ENCODE measurements around the gene RYR3. TPM values are rescaled to one million over a fixed set of nuclear protein-coding genes. Genes with fewer than 3 reads are reported as not detected.
"Not testable (repeated sequence)": the region's sequence is repeated elsewhere in the genome, so short reads cannot be mapped to it uniquely, and the experiment has no call there.

RYR3 gene
- total RNA-seq, 1 experiment from 2014 or later = 0.84 TPM

DNA sequence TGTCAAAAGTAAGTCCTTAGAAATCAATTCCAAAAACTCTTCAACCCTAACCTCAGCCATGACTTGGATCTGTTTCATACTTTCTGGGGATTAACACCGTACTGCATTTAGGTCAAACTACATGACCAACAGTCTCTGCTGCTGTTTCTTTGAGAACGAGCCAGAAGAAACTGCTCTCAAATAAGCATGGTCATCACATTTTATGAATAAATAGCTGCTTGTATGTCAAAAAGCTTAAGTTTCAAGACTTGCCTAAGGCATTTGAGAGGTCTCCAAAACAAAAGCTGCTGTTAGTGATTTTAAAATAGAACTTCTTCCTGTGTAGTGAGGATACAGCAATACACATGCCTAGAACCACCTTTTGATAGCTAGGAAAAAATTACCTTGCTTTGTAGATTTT, 491.2 kb downstream of the RYR3 start:
- in situ Hi-C loops (cut with HindIII; ENCODE audit: low pct_unique_long_range_greater_than_20kb, low sequenced_read_pairs) = no loop called here
- DNase-seq (ENCODE audit: low read depth) = no peak

DNA sequence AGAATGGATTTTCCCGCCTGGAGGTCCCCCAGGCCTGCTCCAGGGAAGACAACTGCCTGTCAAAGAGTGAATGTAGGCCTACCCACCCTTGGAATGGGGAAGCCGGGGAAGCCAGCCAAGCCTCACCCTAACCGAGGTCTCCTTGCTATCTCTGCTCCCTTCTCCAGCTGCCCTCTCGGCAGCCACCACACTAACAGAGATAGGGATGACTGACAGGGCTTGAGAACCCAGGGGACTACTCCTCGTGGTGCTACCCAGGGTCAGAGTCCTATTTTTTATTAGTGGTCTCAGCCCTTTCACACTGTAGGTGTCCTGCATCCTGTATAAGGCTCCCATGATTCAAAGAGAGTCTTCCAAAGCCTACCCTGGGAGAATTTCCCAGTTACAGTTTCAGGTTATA, 496.9 kb downstream of the RYR3 start:
- no peak for DNase-seq (ENCODE audit: low read depth)
- in situ Hi-C loops (cut with HindIII; ENCODE audit: low pct_unique_long_range_greater_than_20kb, low sequenced_read_pairs) = no loop called here

DNA sequence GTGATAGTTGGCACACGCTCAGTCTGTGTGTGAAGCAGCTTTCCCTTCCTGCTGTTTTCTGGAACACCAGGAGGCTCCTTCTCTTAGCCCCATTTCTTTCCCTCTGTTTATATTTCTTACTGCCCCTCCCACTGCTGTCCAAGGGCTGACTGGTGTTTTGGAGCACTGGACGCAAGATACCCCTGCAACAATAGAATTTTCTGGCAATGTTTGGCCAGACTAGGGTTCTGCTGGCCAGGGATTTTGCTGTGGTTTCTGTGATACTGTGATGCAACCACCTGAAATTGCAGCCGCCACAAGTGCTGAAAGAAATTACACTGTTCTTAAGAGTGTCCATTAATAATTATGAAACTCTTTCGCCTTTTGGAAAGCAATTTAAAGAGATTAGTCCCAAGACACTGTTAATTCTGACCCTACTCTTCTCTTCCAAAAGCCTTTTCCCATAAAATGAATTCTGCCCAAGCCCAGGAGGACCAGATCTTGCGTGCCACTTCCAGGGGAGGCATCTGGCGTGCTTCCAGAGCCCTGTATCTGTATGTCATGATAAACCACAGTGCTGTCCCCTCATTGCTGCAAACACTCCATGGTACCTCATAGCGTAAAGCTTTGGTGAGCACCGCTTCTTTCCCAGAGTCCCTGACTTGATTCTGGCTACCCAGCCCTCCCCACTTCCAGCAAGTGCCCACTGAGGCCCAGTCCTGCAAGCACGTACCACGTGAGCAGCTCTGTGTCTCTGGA, 498.1 kb downstream of the RYR3 start:
- in situ Hi-C loops (cut with HindIII; ENCODE audit: low pct_unique_long_range_greater_than_20kb, low sequenced_read_pairs) = no loop called here
- DNase-seq (ENCODE audit: low read depth) = no peak

DNA sequence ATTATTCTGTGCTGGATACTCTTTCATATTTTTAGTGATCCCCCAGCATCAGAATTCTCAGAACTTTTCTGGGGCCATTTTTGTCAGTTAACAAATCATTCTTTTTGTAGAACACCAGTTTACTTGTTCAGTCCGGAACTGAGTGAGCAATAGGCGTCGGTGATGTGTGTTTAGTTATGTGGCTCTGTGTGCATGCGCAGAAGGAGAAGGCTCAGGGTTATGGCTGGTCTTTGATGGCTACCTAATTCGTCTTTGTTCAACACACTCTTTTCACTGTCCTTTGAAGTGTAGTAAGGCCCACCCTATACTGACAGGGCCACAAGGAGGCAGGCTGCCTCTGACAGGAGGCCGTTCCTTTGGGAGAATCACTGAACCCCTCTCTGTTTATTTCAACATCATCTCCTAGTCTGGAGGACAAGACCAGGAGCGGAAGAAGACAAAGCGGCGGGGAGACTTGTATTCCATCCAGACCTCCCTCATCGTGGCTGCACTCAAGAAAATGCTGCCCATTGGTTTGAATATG, 499.4 kb downstream of the RYR3 start:
- DNase-seq (ENCODE audit: low read depth) = no peak
- in situ Hi-C loops (cut with HindIII; ENCODE audit: low pct_unique_long_range_greater_than_20kb, low sequenced_read_pairs) = no loop called here

DNA sequence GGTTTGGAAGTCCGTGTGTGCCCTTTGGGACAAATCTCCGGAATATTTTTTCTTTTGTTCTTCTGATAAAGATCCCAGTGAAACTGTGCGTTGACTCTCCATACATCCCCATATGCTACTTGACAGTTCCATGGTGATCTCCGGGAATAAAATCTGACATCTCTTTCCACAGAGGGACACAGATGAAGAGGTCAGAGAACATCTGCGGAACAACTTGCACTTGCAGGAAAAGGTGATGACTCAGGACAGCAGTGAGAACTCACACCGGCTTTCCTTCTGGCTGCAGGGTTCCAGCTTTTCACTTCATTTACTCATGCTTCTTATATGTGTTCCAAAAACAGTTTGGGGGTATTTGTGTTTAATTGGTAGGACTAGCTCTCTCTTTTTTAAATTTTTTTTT, 500.0 kb downstream of the RYR3 start:
- DNase-seq (ENCODE audit: low read depth) = no peak

DNA sequence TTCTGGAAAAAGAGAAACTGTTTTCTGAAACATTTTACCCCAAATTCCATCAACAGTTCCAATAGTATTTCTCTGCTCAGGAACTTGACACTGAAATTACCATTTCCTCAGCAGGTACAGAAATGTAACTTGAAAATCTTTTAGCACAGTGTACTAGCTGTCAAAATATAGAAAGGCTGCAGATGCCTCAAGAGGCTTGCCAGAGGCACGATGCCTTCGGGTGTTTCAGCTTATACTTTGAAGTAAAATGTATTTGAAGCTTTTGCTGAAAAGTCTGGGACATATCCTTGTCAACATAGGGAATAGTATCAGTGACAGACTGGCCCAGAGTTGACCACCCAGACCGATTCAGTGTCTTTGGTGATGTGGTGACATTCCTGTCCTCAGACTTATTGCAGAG, 503.1 kb downstream of the RYR3 start:
- no peak for DNase-seq (ENCODE audit: low read depth)
- in situ Hi-C loops (cut with HindIII; ENCODE audit: low pct_unique_long_range_greater_than_20kb, low sequenced_read_pairs) = no loop called here

More for the DNA sequence above, 500.0 kb downstream of the RYR3 start:
- in situ Hi-C loops (cut with HindIII; ENCODE audit: low pct_unique_long_range_greater_than_20kb, low sequenced_read_pairs) = no loop called here

DNA sequence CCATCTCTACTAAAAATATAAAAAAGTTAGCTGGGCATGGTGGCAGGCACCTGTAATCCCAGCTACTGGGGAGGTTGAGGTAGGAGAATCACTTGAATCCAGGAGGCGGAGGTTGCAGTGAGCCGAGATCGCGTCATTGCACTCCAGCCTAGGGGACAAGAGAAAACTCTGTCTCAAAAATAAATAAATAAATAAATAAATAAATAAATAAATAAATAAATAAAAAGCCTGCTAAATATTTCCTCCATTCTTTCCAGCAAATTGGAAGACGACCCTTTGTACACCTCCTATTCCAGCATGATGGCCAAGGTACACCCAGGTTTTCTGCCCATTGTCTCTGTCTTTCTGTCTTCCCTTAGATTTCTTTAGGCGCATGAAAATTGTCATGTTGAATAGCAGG, 508.7 kb downstream of the RYR3 start:
- in situ Hi-C loops (cut with HindIII; ENCODE audit: low pct_unique_long_range_greater_than_20kb, low sequenced_read_pairs); DNase-seq (ENCODE audit: low read depth): not testable (repeated sequence)

DNA sequence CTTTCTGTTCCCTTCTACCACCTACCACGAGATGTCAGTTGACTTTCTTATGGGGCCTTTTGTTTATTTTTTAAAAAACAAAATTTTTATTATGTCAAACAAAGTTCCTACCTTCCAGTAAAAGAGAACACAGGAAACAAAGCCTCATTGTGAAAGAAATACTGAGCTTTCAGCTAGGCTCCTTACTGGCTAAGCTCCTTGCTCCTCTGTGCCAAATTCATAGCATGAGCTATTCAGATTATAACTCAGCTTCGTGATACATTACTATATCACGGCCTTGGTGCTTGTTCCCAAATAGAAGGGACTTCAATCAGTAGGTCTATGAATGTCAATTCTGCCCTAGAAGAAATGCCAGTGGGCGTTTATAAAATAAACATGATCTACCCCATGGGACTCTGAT, 511.7 kb downstream of the RYR3 start:
- no peak for DNase-seq (ENCODE audit: low read depth)
- in situ Hi-C loops (cut with HindIII; ENCODE audit: low pct_unique_long_range_greater_than_20kb, low sequenced_read_pairs) = no loop called here

DNA sequence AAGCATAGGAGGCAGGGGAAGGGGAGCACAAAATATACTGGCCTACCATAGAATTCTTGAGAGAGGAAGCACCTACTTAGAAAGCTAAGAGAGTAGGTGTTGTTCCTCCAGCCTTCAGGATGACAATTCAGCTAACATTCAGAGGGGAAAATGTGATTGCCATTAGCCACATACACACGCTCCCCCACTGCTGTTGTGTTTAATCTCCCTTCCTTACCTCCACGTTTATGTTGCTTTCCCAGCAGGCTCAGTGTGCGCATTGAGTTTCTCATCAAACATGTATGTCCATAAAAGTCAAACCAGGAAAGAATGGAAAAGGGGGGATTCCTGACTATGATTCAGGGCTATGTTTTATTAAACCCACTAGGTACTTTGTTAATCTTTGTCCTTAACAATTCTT, 512.4 kb downstream of the RYR3 start:
- DNase-seq (ENCODE audit: low read depth) = no peak
- in situ Hi-C loops (cut with HindIII; ENCODE audit: low pct_unique_long_range_greater_than_20kb, low sequenced_read_pairs) = no loop called here

DNA sequence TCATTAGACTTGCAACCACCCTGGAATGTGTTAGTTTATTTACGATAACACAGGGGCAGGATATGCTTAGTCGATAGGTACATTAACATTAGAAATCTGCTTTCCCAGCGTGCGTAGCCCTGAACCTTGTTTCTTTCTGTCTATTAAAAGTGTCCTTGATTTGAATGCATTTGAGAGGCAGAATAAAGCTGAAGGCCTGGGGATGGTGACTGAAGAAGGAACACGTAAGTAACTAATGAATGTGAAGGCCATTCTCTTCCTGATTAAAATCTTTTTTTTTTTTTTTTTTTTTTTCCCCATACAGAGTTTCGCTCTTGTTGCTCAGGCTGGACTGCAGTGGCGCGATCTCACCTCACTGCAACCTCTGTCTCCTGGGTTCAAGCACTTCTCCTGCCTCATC, 514.7 kb downstream of the RYR3 start:
- in situ Hi-C loops (cut with HindIII; ENCODE audit: low pct_unique_long_range_greater_than_20kb, low sequenced_read_pairs) = no loop called here
- DNase-seq (ENCODE audit: low read depth) = no peak

DNA sequence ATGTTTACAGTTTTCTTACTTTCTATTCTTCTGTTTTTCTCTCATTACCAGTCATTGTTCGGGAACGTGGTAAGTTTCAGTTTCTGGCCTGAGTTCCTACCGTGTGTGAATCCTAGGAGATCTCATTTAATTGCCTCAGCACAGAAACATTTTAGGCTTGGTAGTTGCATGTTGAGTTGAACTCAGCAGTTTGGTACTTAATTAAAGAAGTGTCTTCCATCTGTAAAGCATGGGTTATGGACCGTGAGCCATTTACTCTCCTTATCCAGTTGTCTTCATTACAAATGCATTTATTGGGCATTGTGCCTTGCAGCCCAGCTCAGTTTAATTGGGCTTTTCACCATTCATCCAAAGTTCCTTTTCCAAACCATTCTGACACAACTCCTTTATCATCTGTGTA, 515.4 kb downstream of the RYR3 start:
- no peak for DNase-seq (ENCODE audit: low read depth)
- in situ Hi-C loops (cut with HindIII; ENCODE audit: low pct_unique_long_range_greater_than_20kb, low sequenced_read_pairs) = no loop called here

DNA sequence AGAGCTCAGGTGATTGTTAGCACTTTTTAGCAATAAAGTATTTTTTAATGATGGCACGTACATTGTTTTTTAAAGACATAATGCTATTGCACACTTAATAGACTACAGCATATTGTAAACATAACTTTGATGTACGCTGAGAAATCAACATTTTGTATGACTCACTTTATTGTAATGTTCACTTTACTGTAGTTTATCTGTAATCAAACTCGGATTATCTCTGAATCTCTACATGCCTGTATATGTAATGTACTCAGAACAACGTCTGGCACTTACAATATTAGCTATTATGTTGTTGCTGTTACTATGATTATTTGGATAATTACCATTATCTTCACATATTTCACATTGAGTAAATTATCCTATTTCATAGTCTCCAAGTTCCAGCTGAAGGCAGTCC, 519.6 kb downstream of the RYR3 start:
- in situ Hi-C loops (cut with HindIII; ENCODE audit: low pct_unique_long_range_greater_than_20kb, low sequenced_read_pairs) = no loop called here
- no peak for DNase-seq (ENCODE audit: low read depth)

DNA sequence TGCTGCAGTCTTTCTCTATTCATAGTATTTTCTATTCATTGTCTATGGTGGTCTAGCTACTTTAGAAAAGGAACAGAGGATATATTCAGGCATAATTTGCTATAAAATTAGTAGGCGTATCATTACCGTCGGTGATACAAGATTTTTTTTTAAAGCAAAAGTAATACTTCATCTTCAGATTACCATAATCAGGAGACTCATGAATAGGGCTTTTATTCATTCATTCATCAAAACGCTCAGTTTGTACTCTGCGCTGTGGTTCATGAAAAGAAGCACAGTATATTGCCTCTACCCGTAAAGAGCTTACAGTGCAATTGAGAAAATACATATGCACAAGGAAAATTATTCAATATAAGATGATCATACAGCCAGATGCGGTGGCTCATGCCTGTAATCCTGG, 520.9 kb downstream of the RYR3 start:
- in situ Hi-C loops (cut with HindIII; ENCODE audit: low pct_unique_long_range_greater_than_20kb, low sequenced_read_pairs) = no loop called here
- DNase-seq (ENCODE audit: low read depth) = no peak

DNA sequence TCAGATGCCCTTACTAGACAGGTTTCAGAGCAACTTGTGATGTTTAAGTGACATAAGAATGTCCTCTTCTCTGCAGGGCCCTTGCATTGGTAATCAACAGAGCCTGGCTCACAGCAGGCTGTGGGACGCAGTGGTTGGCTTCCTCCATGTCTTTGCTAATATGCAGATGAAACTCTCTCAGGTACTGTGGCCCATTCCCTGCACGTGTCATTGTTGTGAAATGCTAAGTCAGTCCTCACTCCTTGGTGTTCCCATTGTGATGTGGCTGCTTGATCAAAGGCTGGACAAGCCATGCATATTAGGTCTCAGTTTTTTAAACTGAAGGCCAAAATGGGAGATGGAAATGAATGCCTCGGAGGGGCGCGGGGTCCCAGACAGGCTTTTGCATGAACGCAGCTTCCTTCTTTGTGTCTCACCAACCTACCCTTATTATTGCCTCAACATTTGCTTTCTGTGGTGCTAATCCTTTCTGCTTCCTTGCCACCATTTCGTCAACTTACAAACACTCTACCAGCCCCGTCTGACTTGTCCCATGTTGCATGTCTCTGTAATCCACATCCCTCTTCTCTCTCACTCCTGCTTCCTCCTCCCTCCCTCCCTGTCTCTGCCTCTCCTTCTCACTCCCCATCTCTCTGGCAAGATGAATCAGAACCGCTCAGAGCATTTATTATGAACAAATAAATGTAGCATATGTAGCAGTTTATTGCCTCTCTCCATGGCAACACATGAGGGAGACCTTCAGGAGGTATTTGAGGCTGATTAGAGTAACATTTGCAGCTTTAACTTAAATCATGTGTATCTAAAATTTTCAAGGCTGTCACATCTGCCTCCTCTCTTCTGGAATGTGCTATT, 524.4 kb downstream of the RYR3 start:
- in situ Hi-C loops (cut with HindIII; ENCODE audit: low pct_unique_long_range_greater_than_20kb, low sequenced_read_pairs) = no loop called here
- no peak for DNase-seq (ENCODE audit: low read depth)

DNA sequence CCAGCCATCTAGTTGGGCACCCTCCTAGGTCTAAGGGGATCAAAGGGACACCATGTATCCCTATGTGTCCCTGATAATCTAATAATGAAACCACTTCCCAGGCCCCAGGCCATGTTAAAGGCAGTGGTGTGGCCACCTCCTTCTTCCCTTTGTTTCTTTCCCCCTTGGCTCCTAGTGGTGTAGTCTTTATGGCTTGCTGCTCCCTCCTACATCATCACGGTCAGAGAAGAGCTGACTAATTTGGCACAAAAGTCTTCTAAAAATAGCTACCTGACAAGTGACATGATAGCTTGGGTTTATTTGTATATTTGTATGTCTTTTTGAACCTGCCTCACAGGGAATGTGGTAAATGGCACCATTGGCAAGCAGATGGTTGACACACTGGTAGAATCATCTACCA, 526.5 kb downstream of the RYR3 start:
- in situ Hi-C loops (cut with HindIII; ENCODE audit: low pct_unique_long_range_greater_than_20kb, low sequenced_read_pairs) = no loop called here
- DNase-seq (ENCODE audit: low read depth) = no peak

DNA sequence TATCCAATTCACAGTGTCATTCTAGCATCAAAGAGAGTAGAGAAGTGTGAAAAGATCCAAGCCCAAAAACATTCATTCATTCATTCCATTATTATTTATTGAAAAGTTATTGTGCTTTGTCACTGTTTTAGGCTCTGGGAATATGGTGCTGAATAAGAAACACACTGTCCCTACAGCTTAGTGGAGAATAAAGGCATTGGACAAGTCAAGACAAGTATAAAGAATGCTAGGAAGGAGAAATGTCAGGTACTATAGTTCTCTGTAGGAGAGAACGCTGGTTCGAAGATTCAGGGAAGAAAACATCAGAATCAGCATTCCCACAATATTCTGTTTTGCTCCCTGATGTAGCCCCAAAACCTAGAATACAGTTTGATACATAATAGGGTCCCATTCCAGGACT, 528.8 kb downstream of the RYR3 start:
- no peak for DNase-seq (ENCODE audit: low read depth)
- in situ Hi-C loops (cut with HindIII; ENCODE audit: low pct_unique_long_range_greater_than_20kb, low sequenced_read_pairs) = no loop called here

DNA sequence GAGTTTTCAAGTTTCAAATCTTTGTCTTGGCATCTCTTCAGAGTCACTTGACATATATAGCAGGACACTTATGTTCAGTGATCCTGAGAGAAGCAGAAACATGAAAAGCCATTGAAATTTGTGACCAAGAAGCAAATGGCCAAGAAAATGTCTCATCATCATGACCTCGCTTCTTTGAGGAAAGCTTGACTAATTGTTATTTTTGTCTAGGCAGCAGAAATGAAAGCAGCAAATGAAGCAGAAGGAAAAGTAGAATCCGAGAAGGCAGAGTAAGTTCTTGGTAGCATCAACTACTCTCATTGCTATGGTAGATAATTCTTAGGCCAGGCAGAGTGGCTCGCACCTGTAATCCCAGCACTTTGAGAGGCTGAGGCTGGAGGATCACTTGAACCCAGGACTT, 529.8 kb downstream of the RYR3 start:
- no peak for DNase-seq (ENCODE audit: low read depth)
- in situ Hi-C loops (cut with HindIII; ENCODE audit: low pct_unique_long_range_greater_than_20kb, low sequenced_read_pairs) = no loop called here

DNA sequence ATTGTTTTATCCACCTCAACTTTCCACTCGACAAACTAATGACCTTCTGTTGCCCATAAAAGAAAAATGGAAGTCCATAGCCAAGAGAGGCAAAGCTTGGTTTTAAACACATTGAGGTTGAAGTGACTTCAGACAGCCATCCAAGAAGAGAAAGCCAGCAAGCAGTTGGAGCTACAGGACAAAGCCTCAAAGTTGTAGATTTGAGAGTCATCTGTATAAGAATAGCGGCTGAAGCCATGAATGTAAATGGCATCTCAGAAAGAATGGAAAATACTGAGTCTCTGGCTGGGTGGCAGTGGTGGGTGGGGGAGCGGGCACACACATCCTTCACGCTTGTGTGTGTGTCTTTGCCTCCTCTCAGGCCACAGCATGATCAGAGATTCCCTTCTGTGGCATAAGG, 533.4 kb downstream of the RYR3 start:
- DNase-seq (ENCODE audit: low read depth) = no peak
- in situ Hi-C loops (cut with HindIII; ENCODE audit: low pct_unique_long_range_greater_than_20kb, low sequenced_read_pairs) = no loop called here

DNA sequence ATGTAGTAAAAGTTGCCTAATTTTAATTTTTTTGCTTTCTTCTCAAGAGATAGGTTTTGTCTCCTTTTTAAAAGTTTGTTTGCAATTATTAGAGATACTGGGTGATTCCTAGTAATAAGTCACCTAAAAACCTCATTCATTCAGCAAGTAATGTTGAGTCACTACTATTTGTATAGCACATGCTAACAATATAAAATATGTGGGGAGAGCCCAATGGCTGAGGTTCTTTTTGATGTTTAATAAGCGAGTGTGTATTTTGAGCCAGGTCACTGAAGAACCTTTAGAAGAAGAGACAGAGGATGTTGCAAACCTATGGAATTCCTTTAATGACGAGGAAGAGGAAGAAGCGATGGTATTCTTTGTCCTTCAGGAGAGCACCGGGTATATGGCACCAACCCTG, 533.8 kb downstream of the RYR3 start:
- in situ Hi-C loops (cut with HindIII; ENCODE audit: low pct_unique_long_range_greater_than_20kb, low sequenced_read_pairs) = no loop called here
- no peak for DNase-seq (ENCODE audit: low read depth)

DNA sequence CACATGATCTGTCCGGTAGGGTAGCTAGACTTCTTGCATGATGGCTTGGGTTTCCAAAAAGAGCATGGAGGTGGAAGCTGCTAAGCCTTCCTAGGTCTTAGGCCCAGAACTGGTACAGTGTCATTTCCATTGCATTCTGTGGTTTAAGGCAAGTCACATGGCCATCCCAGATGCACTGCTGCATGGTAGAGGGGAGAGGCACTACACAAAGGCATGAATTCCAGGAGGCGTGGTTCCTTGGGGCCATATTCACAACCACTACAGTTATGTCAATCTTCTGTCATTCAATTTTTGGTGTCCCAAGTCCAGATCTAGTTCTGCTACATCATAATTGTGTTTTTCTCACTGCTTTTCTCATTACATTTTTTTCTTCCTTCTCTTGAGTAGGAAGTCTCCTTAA, 535.4 kb downstream of the RYR3 start:
- in situ Hi-C loops (cut with HindIII; ENCODE audit: low pct_unique_long_range_greater_than_20kb, low sequenced_read_pairs) = no loop called here
- DNase-seq (ENCODE audit: low read depth) = no peak
